H1 (cell line): Measurements from ENCODE around the gene TNKS2.

ENCODE experiments used
- BRCA1 ChIP-seq: IDR thresholded peaks from 2 replicates; pipeline ENCODE4 v1.6.1; 2012; ENCODE audit warnings: low read depth, low read length, improper control_type of control experiment
- CHD1 ChIP-seq: IDR thresholded peaks from 2 replicates; pipeline ENCODE4 v1.6.1; 2012; ENCODE audit warnings: low read depth, low read length, improper control_type of control experiment
- CHD2 ChIP-seq: IDR thresholded peaks from 2 replicates; pipeline ENCODE4 v1.6.1; 2012; ENCODE audit warnings: low read length, improper control_type of control experiment
- EZH2 ChIP-seq: fragments of 200-600 bp; sonication (generic); IDR thresholded peaks from 2 replicates; pipeline ENCODE4 v1.7.1; 2012; ENCODE audit warnings: low read depth, mild to moderate bottlenecking, moderate library complexity, low read length, inconsistent platforms; ENCODE audit not compliant: severe bottlenecking
- MAFK ChIP-seq: IDR thresholded peaks from 2 replicates; pipeline ENCODE4 v1.6.1; 2012; ENCODE audit warnings: low read depth, mild to moderate bottlenecking, improper control_type of control experiment, low read length
- POLR2A ChIP-seq, 2 experiments: IDR thresholded peaks; 1 replicate in 1 of 2; 2 replicates in 1 of 2; pipeline ENCODE4 v1.6.1; 2011; ENCODE audit warnings: low read depth in 2 of 2, low read length in 2 of 2, mild to moderate bottlenecking in 2 of 2; ENCODE audit errors: control extremely low read depth in 1 of 2
- POLR2AphosphoS5 ChIP-seq: IDR thresholded peaks from 2 replicates; pipeline ENCODE4 v1.6.1; 2011; ENCODE audit warnings: low read depth, low read length
- RAD21 ChIP-seq, 2 experiments: IDR thresholded peaks in 1 of 2; conservative IDR thresholded peaks in 1 of 2; 2 replicates each; pipeline ENCODE4 v1.6.1; 2011; ENCODE audit warnings: low read depth in 2 of 2, low read length in 2 of 2, improper control_type of control experiment in 1 of 2, inconsistent platforms in 1 of 2, mild to moderate bottlenecking in 1 of 2, moderate library complexity in 1 of 2
- RFX5 ChIP-seq: IDR thresholded peaks from 2 replicates; pipeline ENCODE4 v1.6.1; 2011; ENCODE audit warnings: low read depth, low read length, improper control_type of control experiment, borderline replicate concordance
- SIN3A ChIP-seq, 2 experiments: IDR thresholded peaks in 1 of 2; conservative IDR thresholded peaks in 1 of 2; 2 replicates each; pipeline ENCODE4 v1.6.1; 2011 to 2012; ENCODE audit warnings: low read length in 2 of 2, improper control_type of control experiment in 1 of 2, low read depth in 1 of 2, mild to moderate bottlenecking in 1 of 2
- TBP ChIP-seq: IDR thresholded peaks from 2 replicates; pipeline ENCODE4 v1.6.1; 2011; ENCODE audit warnings: low read depth, low read length, improper control_type of control experiment
- TF ChIP-seq, protein P1 (sequence below), 3 experiments: IDR thresholded peaks; 1 replicate in 2 of 3; 2 replicates in 1 of 3; pipeline versions ENCODE4 v1.5.1 to v1.6.1; 2011; ENCODE audit warnings: low read length in 3 of 3, mild to moderate bottlenecking in 3 of 3, inconsistent platforms in 2 of 3, low read depth in 1 of 3, moderate library complexity in 1 of 3; ENCODE audit not compliant: insufficient read depth in 1 of 3; ENCODE audit errors: control extremely low read depth in 1 of 3

DNA sequence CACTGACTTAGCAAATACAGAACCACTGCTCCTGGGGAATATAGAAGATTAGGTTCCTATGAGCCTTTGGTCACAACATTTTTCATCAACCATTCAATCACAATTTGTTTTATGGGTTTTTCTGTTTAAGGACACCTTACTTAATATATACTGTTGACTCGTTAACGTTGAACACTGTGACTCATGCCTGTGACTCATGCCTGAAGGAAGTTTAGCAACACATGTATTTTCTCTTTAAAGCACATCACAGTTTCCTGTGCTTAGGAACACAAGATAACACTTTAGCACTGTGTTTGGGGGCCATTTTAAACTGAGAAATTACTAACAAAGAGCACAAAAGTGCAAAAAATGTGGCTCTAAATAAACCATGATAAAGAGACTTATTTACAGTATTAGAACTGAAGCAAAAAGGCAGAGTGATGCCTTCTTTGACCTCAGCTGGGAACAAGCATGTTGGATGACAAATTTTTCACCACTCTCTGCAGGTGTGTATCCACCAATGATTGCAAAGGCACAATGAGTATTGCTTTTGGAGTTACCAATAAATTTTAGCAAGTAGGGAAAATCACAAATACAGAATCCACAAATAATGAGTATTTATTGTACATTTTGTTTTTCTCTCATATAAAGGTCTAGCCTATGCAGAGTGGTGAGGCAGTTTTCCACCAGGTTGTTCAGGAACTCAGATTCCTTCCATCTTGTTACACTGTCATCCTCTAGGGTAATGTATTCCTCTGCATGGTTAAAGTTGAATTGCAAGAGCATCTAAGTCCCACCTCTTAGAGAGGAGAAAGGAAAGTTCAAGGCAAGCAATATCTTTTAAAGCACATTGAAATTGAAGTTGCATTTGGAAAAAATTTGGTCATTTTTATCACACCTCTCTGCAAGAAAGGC is 103.8 kb downstream of the TNKS2 start:
- TF ChIP-seq, protein P1, sequence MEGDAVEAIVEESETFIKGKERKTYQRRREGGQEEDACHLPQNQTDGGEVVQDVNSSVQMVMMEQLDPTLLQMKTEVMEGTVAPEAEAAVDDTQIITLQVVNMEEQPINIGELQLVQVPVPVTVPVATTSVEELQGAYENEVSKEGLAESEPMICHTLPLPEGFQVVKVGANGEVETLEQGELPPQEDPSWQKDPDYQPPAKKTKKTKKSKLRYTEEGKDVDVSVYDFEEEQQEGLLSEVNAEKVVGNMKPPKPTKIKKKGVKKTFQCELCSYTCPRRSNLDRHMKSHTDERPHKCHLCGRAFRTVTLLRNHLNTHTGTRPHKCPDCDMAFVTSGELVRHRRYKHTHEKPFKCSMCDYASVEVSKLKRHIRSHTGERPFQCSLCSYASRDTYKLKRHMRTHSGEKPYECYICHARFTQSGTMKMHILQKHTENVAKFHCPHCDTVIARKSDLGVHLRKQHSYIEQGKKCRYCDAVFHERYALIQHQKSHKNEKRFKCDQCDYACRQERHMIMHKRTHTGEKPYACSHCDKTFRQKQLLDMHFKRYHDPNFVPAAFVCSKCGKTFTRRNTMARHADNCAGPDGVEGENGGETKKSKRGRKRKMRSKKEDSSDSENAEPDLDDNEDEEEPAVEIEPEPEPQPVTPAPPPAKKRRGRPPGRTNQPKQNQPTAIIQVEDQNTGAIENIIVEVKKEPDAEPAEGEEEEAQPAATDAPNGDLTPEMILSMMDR (IDR thresholded peaks at IDR 0.05; ENCODE audit: control extremely low read depth in 1 of 3, insufficient read depth in 1 of 3, low read depth in 1 of 3, low read length in 3 of 3), result no peak
- TF ChIP-seq POLR2A (IDR thresholded peaks at IDR 0.05; ENCODE audit: control extremely low read depth in 1 of 2, low read depth in 2 of 2, low read length in 2 of 2) (no peak), POLR2AphosphoS5 (no peak), RAD21 (IDR thresholded peaks at IDR 0.05 in 1 of 2, conservative IDR thresholded peaks at IDR 0.05 in 1 of 2; ENCODE audit: low read depth in 2 of 2, low read length in 2 of 2) (no peak), CHD2 (no peak), CHD1 (no peak), MAFK (no peak), RFX5 (no peak), TBP (no peak), SIN3A (conservative IDR thresholded peaks at IDR 0.05 in 1 of 2, IDR thresholded peaks at IDR 0.05 in 1 of 2; ENCODE audit: low read depth in 1 of 2, low read length in 2 of 2) (no peak), BRCA1 (no peak), EZH2 (no peak)
